HEK293T (cell line): ENCODE results near the gene NDUFV3.

ENCODE experiments used
- CTCF ChIA-PET: fragments of 350-600 bp; formaldehyde crosslinking; extraction: SDS; loops from one replicate; lab custom pipeline; 2021; ENCODE audit warnings: antibody characterized with exemption, inconsistent platforms; lab: Yijun Ruan, JAX
- POLR2A ChIA-PET: fragments of 350-600 bp; formaldehyde crosslinking; extraction: SDS; loops from one replicate; lab custom pipeline; 2020; ENCODE audit warnings: antibody characterized with exemption, inconsistent platforms; lab: Yijun Ruan, JAX
- DNase-seq: peaks from one replicate; pipeline ENCODE4 v3.0.0; 2012; ENCODE audit warnings: mixed read lengths; ENCODE audit errors: extremely low spot score
- ARNT ChIP-seq: fragments of 450-650 bp; IDR thresholded peaks from 2 replicates; pipeline ENCODE4 v1.6.1; 2017; ENCODE audit warnings: mild to moderate bottlenecking
- BHLHE40 ChIP-seq: fragments of 450-650 bp; IDR thresholded peaks from 2 replicates; pipeline ENCODE4 v1.6.1; 2016; ENCODE audit warnings: mild to moderate bottlenecking, moderate library complexity, borderline replicate concordance
- CTBP1 ChIP-seq: fragments of 450-650 bp; IDR thresholded peaks from 2 replicates; pipeline ENCODE4 v1.6.1; 2016; ENCODE audit warnings: borderline replicate concordance
- ELF4 ChIP-seq: fragments of 450-650 bp; IDR thresholded peaks from 2 replicates; pipeline ENCODE4 v1.6.1; 2017; ENCODE audit warnings: antibody characterized with exemption
- FOXA1 ChIP-seq: fragments of 450-650 bp; IDR thresholded peaks from 2 replicates; pipeline ENCODE4 v1.6.1; 2016; ENCODE audit warnings: mild to moderate bottlenecking
- FOXK2 ChIP-seq: fragments of 450-650 bp; IDR thresholded peaks from 2 replicates; pipeline ENCODE4 v1.6.1; 2016; ENCODE audit warnings: mild to moderate bottlenecking
- FOXM1 ChIP-seq: fragments of 450-650 bp; IDR thresholded peaks from 2 replicates; pipeline ENCODE4 v1.6.1; 2017; ENCODE audit warnings: mild to moderate bottlenecking, borderline replicate concordance
- HDGF ChIP-seq: fragments of 450-650 bp; IDR thresholded peaks from 2 replicates; pipeline ENCODE4 v1.6.1; 2017; ENCODE audit warnings: antibody characterized with exemption, borderline replicate concordance
- L3MBTL2 ChIP-seq: fragments of 450-650 bp; conservative IDR thresholded peaks from 2 replicates; pipeline ENCODE4 v1.6.1; 2016; ENCODE audit warnings: mild to moderate bottlenecking
- LEF1 ChIP-seq: fragments of 450-650 bp; IDR thresholded peaks from 2 replicates; pipeline ENCODE4 v1.6.1; 2017; ENCODE audit warnings: mild to moderate bottlenecking, borderline replicate concordance
- NFRKB ChIP-seq: fragments of 450-650 bp; IDR thresholded peaks from 2 replicates; pipeline ENCODE4 v1.6.1; 2016; ENCODE audit warnings: mild to moderate bottlenecking, moderate library complexity
- PKNOX1 ChIP-seq: fragments of 450-650 bp; IDR thresholded peaks from 2 replicates; pipeline ENCODE4 v1.6.1; 2016
- SP1 ChIP-seq: fragments of 450-650 bp; IDR thresholded peaks from 2 replicates; pipeline ENCODE4 v1.6.1; 2017
- SUZ12 ChIP-seq: fragments of 450-650 bp; IDR thresholded peaks from 2 replicates; pipeline ENCODE4 v1.6.1; 2016; ENCODE audit warnings: mild to moderate bottlenecking
- TARDBP ChIP-seq: fragments of 450-650 bp; IDR thresholded peaks from 2 replicates; pipeline ENCODE4 v1.6.1; 2016
- ZNF384 ChIP-seq: fragments of 450-650 bp; IDR thresholded peaks from 2 replicates; pipeline ENCODE4 v1.6.1; 2016

NDUFV3 gene

GRCh38 chr21:42863504-42863870 lies 29.6 kb upstream of the NDUFV3 start:
- CTCF ChIA-PET = no interaction called here
- no peak for TF ChIP-seq SP1
- TF ChIP-seq FOXM1 = no peak
- TF ChIP-seq ELF4 = no peak
- TF ChIP-seq L3MBTL2 = no peak
- no peak for TF ChIP-seq FOXA1
- TF ChIP-seq FOXK2 = no peak
- TF ChIP-seq ARNT = no peak
- POLR2A ChIA-PET = no interaction called here
- DNase-seq = no peak

DNA sequence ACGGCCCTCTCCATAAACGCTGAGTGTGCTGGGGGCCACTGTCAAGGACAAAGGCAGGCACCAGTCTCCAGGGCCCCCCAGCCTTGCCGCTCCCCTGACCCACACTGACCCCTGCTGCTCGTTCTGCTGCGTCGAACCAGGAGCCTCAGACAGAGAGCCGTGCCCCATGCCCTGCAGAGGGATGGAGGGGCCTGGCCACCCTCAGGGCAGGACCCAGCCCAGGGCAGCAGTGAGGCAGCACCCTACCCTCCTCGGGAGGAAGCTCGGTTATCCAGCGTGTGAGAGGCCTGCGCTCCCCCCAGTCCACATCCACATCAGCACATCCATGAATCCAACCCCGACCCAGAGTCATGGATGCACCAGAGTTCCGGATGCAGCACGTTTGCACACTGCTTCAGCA lies 28.8 kb upstream of the NDUFV3 start:
- TF ChIP-seq TARDBP = no peak
- no peak for TF ChIP-seq SUZ12
- TF ChIP-seq FOXK2 = no peak
- TF ChIP-seq LEF1 = no peak
- no peak for TF ChIP-seq FOXA1
- TF ChIP-seq NFRKB = no peak
- TF ChIP-seq SP1 = no peak
- TF ChIP-seq BHLHE40 = no peak
- no peak for TF ChIP-seq ZNF384
- TF ChIP-seq HDGF = no peak
- TF ChIP-seq ARNT = no peak
- no peak for TF ChIP-seq ELF4
- no peak for TF ChIP-seq L3MBTL2
- TF ChIP-seq PKNOX1 = no peak
- no peak for TF ChIP-seq FOXM1
- TF ChIP-seq CTBP1 = no peak
- ChIA-PET CTCF (no interaction called here), POLR2A (no interaction called here)
- no peak for DNase-seq

DNA sequence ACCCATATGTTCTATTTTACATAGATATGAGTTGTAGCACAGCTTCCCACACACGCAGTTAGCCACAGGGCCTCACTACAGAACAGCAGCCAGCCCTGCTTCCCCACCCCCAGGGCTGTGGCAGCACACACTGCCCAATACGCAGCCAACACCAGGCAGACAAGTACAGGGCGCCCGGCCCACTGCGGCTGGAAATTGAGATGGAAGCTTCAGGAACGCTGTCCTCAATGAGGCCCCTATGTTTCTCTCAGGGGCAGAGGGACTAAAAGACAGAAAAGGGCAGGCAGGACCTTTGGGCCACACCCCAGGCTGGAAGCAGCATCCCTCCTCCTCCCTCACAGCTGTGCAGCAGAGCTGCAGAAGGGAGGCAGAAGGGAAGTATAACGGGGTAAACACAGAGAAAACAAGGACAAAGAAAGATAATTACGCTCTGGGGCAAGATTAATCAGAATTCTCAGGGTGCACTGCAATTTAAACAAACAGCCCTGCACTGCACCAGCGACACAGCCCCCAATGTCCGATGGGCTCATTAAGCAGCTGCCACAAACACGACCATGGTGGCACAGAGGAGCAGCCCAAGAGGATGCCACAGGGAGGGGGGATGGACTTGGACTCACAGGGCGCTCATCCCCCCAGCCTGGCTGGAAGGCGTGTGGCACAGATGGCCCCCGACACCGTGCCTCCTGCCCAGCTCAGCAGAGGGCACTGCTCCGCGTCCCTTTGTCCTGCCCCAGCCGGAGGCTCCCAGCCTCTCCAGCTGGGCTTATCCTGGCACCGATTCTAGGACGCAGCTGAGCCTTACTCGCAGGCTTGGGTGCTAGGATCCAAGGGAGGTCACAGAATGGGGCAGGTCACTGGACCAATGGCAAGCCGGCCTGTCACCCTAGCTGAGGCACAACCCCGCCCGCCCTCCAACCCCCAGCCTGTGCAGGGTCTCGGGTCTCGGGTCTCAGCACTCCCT lies 28.0 kb upstream of the NDUFV3 start:
- ChIA-PET CTCF (no interaction called here), POLR2A (interaction anchor here (0.8 to 1.7 kb wide), 2 partner anchors 13 to 28 kb away, joined by 3 to 10 read pairs; partner anchors contain the start of gene NDUFV3)
- DNase-seq = no peak
- TF ChIP-seq ELF4 = no peak
- TF ChIP-seq HDGF = no peak
- TF ChIP-seq FOXA1 = no peak
- no peak for TF ChIP-seq ZNF384
- TF ChIP-seq L3MBTL2 = no peak
- no peak for TF ChIP-seq FOXK2
- TF ChIP-seq PKNOX1 = no peak
- TF ChIP-seq LEF1 = no peak
- TF ChIP-seq SP1 = no peak
- TF ChIP-seq BHLHE40 = no peak
- no peak for TF ChIP-seq CTBP1
- TF ChIP-seq NFRKB = no peak
- TF ChIP-seq FOXM1 = no peak
- TF ChIP-seq SUZ12 = no peak

DNA sequence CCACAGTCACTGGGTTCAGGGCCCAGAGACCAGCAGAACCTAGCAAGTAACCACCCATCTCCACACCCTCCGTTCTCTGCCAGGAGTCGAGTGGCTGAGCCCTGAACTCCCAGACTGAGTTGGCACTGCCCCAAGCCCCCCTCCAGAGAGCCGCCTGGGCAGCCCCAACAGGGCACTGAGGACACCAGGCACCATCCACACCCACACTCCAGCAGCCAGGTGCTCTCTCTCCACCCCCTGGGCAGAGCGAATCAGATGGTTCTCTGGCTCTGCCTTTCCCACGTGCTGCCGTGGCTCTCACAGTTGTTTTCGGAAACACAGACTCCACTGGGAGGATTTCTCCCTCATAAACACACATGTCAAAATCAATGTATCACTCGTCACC lies 27.3 kb upstream of the NDUFV3 start:
- TF ChIP-seq BHLHE40 (no peak), CTBP1 (no peak)
- ChIA-PET CTCF (no interaction called here), POLR2A (interaction anchor here (0.8 to 1.7 kb wide), 2 partner anchors 13 to 27 kb away, joined by 3 to 10 read pairs; partner anchors contain the start of gene NDUFV3)
- no peak for DNase-seq

GRCh38 chr21:42868196-42868595 lies 24.9 kb upstream of the NDUFV3 start:
- CTCF ChIA-PET = no interaction called here

More at GRCh38 chr21:42868196-42868595, 24.9 kb upstream of the NDUFV3 start:
- POLR2A ChIA-PET = interaction anchor here (0.7 to 1.5 kb wide), 2 partner anchors 10 to 567 kb away, joined by 3 to 5 read pairs; no protein-coding TSS in a partner anchor
- no peak for TF ChIP-seq ZNF384
- TF ChIP-seq FOXM1 = no peak
- no peak for TF ChIP-seq SP1
- TF ChIP-seq CTBP1 = no peak
- TF ChIP-seq ELF4 = no peak
- TF ChIP-seq BHLHE40 = no peak
- TF ChIP-seq NFRKB = no peak
- TF ChIP-seq HDGF = no peak
- TF ChIP-seq LEF1 = no peak
- no peak for TF ChIP-seq SUZ12
- TF ChIP-seq ARNT = no peak
- TF ChIP-seq PKNOX1 = no peak
- TF ChIP-seq FOXA1 = no peak
- no peak for TF ChIP-seq TARDBP
- no peak for TF ChIP-seq L3MBTL2
- no peak for TF ChIP-seq FOXK2
- no peak for DNase-seq
